Hepatocyte (in vitro differentiated cells): ENCODE data around the gene MBLAC1.

Experiments used
- CTCF ChIP-seq: fragments of 200-600 bp; sonication (generic); IDR thresholded peaks from 2 replicates; pipeline ENCODE4 v1.5.1; 2016; ENCODE audit warnings: antibody characterized with exemption, mild to moderate bottlenecking; ENCODE audit not compliant: poor library complexity
- EZH2 ChIP-seq: fragments of 200-600 bp; sonication (generic); IDR thresholded peaks from 2 replicates; pipeline ENCODE4 v1.6.1; 2016; ENCODE audit warnings: antibody characterized with exemption, mild to moderate bottlenecking, borderline replicate concordance

GRCh38 chr7:100169147-100169850 is 42.5 kb downstream of the MBLAC1 start:
- no peak for TF ChIP-seq CTCF
- no peak for TF ChIP-seq EZH2
